ENCODE results near the gene PIH1D2. TPM values are rescaled to one million over a fixed set of nuclear protein-coding genes. Genes with fewer than 3 reads are reported as not detected.

The PIH1D2 gene
- total and polyA plus RNA-seq, 2 donors (not counting 3 experiments of a cell fraction or from before 2014, with no cell fraction given), result 0.51 to 1.3 TPM

- no TSS peak for BruUV-seq (replicated peaks)
- Histone ChIP-seq H3K27ac (ENCODE audit: insufficient read depth, low read depth, low read length) (no peak overlapping the region), H3K4me2 (ENCODE audit: insufficient read depth, low read length) (no peak overlapping the region), H3K9me1 (replicated peaks; ENCODE audit: control insufficient read depth, extremely low read depth, insufficient read depth, low read length) (no peaks in the 10 kb centered on the region), H3K27me3 (ENCODE audit: control insufficient read depth in 2 of 2, insufficient read depth in 2 of 2, low read length in 2 of 2) (no peaks in the 10 kb centered on the region), H3K4me3 (replicated peaks in 1 of 3; ENCODE audit: insufficient read depth in 1 of 3, low read depth in 1 of 3, low read length in 3 of 3) (no peak overlapping the region), H3K9ac (replicated peaks; ENCODE audit: extremely low read depth, insufficient read depth, low read length) (no peak overlapping the region), H4K20me1 (replicated peaks; ENCODE audit: control insufficient read depth, extremely low read depth, insufficient read depth, low read length) (no peaks in the 10 kb centered on the region), H3K4me1 (ENCODE audit: control insufficient read depth, extremely low read depth, insufficient read depth, low read length) (peaks cover 11% of the 10 kb centered on the region), H3K9me3 (replicated peaks; ENCODE audit: control insufficient read depth, insufficient read depth, low read length) (no peaks in the 10 kb centered on the region), H3K36me3 (ENCODE audit: control insufficient read depth in 2 of 2, extremely low read depth in 1 of 2, insufficient read depth in 2 of 2, low read length in 2 of 2) (peaks cover 6 to 7% of the 10 kb centered on the region in 2 experiments), H3K79me2 (ENCODE audit: control insufficient read depth, insufficient read depth, low read length) (peaks cover 9% of the 10 kb centered on the region), H2AFZ (ENCODE audit: low read depth, low read length) (no peak overlapping the region)
- dilution Hi-C loops (cut with MboI; ENCODE audit: extremely low pct_ligation_motif_present, low sequenced_read_pairs) (no loop called here), intact Hi-C loops (cut with micrococcal nuclease) (no loop called here)
- CTCF ChIA-PET, result interaction anchor here (0.6 to 1.9 kb wide), 6 partner anchors 41 to 96 kb away, joined by 3 to 5 read pairs (median 4); no protein-coding TSS in a partner anchor
- FAIRE-seq (no peak), DNase-seq (ENCODE audit: low read depth, low spot score) (no peak)
- no peak for TF ChIP-seq JUN (IDR thresholded peaks at IDR 0.05; ENCODE audit: borderline replicate concordance, insufficient read depth, insufficient read length, low read depth)
- no peak for TF ChIP-seq EZH2 (IDR thresholded peaks at IDR 0.05; ENCODE audit: borderline replicate concordance, low read depth, low read length, severe bottlenecking)
- no peak for TF ChIP-seq POLR2A (IDR thresholded peaks at IDR 0.05; ENCODE audit: low read depth, low read length)
- POLR2A ChIA-PET, result no interaction called here
These were observed 50.7 kb downstream of the PIH1D2 start for GRCh38 chr11:112023104-112023503.

GRCh38 chr11:112019066-112019465 is 54.8 kb downstream of the PIH1D2 start:
- DNase-seq (ENCODE audit: low read depth, low spot score) (no peak), FAIRE-seq (no peak)
- Histone ChIP-seq H3K9me3 (replicated peaks; ENCODE audit: control insufficient read depth, insufficient read depth, low read length) (no peaks in the 10 kb centered on the region), H3K79me2 (ENCODE audit: control insufficient read depth, insufficient read depth, low read length) (no peaks in the 10 kb centered on the region), H3K27ac (ENCODE audit: insufficient read depth, low read depth, low read length) (no peak overlapping the region), H3K4me3 (replicated peaks in 1 of 3; ENCODE audit: insufficient read depth in 1 of 3, low read depth in 1 of 3, low read length in 3 of 3) (no peak overlapping the region), H4K20me1 (replicated peaks; ENCODE audit: control insufficient read depth, extremely low read depth, insufficient read depth, low read length) (no peaks in the 10 kb centered on the region), H3K27me3 (ENCODE audit: control insufficient read depth in 2 of 2, insufficient read depth in 2 of 2, low read length in 2 of 2) (no peaks in the 10 kb centered on the region), H3K4me2 (ENCODE audit: insufficient read depth, low read length) (no peak overlapping the region), H3K4me1 (ENCODE audit: control insufficient read depth, extremely low read depth, insufficient read depth, low read length) (peaks cover 9% of the 10 kb centered on the region), H3K9me1 (replicated peaks; ENCODE audit: control insufficient read depth, extremely low read depth, insufficient read depth, low read length) (no peaks in the 10 kb centered on the region), H3K36me3 (ENCODE audit: control insufficient read depth in 2 of 2, extremely low read depth in 1 of 2, insufficient read depth in 2 of 2, low read length in 2 of 2) (peaks cover 6 to 9% of the 10 kb centered on the region in 2 experiments), H3K9ac (replicated peaks; ENCODE audit: extremely low read depth, insufficient read depth, low read length) (no peak overlapping the region), H2AFZ (ENCODE audit: low read depth, low read length) (no peak overlapping the region)
- CTCF ChIA-PET, result no interaction called here
- no TSS peak for BruUV-seq (replicated peaks)
- intact Hi-C loops (cut with micrococcal nuclease) (no loop called here), dilution Hi-C loops (cut with MboI; ENCODE audit: extremely low pct_ligation_motif_present, low sequenced_read_pairs) (no loop called here)
- TF ChIP-seq POLR2A (IDR thresholded peaks at IDR 0.05; ENCODE audit: low read depth, low read length), result no peak
- TF ChIP-seq CTCF (IDR thresholded peaks at IDR 0.05; ENCODE audit: extremely low read depth in 1 of 2, insufficient read depth in 1 of 2, low read depth in 1 of 2, low read length in 2 of 2), result no peak
- POLR2A ChIA-PET, result no interaction called here

Small RNA genes within 50 kb of the gene (small RNA-seq; reads per million reads assigned to genes)
- not detected for gene AP000907.3 (ENCODE audit: insufficient read depth, insufficient read length, low read depth, low replicate concordance)
- not detected for gene RNU6-893P (ENCODE audit: insufficient read depth, insufficient read length, low read depth, low replicate concordance)

Other genes starting within 250 kb of the PIH1D2 start
- 29.1 and 33.5 TPM in 2 replicates for gene ALG9, start 202.4 kb downstream of the PIH1D2 start, total RNA-seq
- 29.4 TPM in 2 replicates for gene ALG9, start 202.4 kb downstream of the PIH1D2 start, polyA plus RNA-seq
- gene FDXACB1, start 194.9 kb downstream of the PIH1D2 start, total RNA-seq, result 1.4 and 3.3 TPM in 2 replicates
- gene FDXACB1, start 194.9 kb downstream of the PIH1D2 start, polyA plus RNA-seq, result 1.1 and 1.3 TPM in 2 replicates
- 7.4 TPM in 2 replicates for gene CFAP68, start 194.5 kb downstream of the PIH1D2 start, total RNA-seq
- 9.0 and 10.6 TPM in 2 replicates for gene CFAP68, start 194.5 kb downstream of the PIH1D2 start, polyA plus RNA-seq
- not detected in 2 replicates for gene CRYAB, start 162.2 kb downstream of the PIH1D2 start, total RNA-seq
- gene CRYAB, start 162.2 kb downstream of the PIH1D2 start, polyA plus RNA-seq, result 0.32 and 0.48 TPM in 2 replicates
- not detected in 2 replicates for gene HSPB2, start 161.3 kb downstream of the PIH1D2 start, total RNA-seq
- gene HSPB2, start 161.3 kb downstream of the PIH1D2 start, polyA plus RNA-seq, result not detected in 2 replicates
- gene C11orf52, start 155.1 kb downstream of the PIH1D2 start, total RNA-seq, result 0.31 and 0.99 TPM in 2 replicates
- 0.76 and 1.2 TPM in 2 replicates for gene C11orf52, start 155.1 kb downstream of the PIH1D2 start, polyA plus RNA-seq
- gene DIXDC1, start 136.7 kb downstream of the PIH1D2 start, total RNA-seq, result 18.6 and 20.0 TPM in 2 replicates
- gene DIXDC1, start 136.7 kb downstream of the PIH1D2 start, polyA plus RNA-seq, result 6.4 and 8.0 TPM in 2 replicates
- gene DLAT, start 48.6 kb downstream of the PIH1D2 start, total RNA-seq, result 40.1 and 41.3 TPM in 2 replicates
- 10.5 and 13.3 TPM in 2 replicates for gene DLAT, start 48.6 kb downstream of the PIH1D2 start, polyA plus RNA-seq
- 16.7 and 18.5 TPM in 2 replicates for gene NKAPD1, start 282 bp upstream of the PIH1D2 start, total RNA-seq
- gene NKAPD1, start 282 bp upstream of the PIH1D2 start, polyA plus RNA-seq, result 5.2 and 7.2 TPM in 2 replicates
- 64.1 and 77.0 TPM in 2 replicates for gene TIMM8B, start 12.7 kb upstream of the PIH1D2 start, total RNA-seq
- gene TIMM8B, start 12.7 kb upstream of the PIH1D2 start, polyA plus RNA-seq, result 110 and 120 TPM in 2 replicates
- 72.3 and 79.0 TPM in 2 replicates for gene SDHD, start 12.9 kb upstream of the PIH1D2 start, total RNA-seq
- gene SDHD, start 12.9 kb upstream of the PIH1D2 start, polyA plus RNA-seq, result 169 and 190 TPM in 2 replicates
- gene IL18, start 90.1 kb upstream of the PIH1D2 start, total RNA-seq, result 1.5 and 1.6 TPM in 2 replicates
- 0.29 and 0.73 TPM in 2 replicates for gene IL18, start 90.1 kb upstream of the PIH1D2 start, polyA plus RNA-seq
- gene TEX12, start 93.4 kb upstream of the PIH1D2 start, total RNA-seq, result 0.46 TPM in 1 of 2 replicates, not detected in the other
- gene TEX12, start 93.4 kb upstream of the PIH1D2 start, polyA plus RNA-seq, result not detected in 2 replicates
- 1.4 and 1.9 TPM in 2 replicates for gene BCO2, start 101.5 kb upstream of the PIH1D2 start, total RNA-seq
- gene BCO2, start 101.5 kb upstream of the PIH1D2 start, polyA plus RNA-seq, result 0.58 and 0.60 TPM in 2 replicates
- 41.9 and 45.7 TPM in 2 replicates for gene PTS, start 152.4 kb upstream of the PIH1D2 start, total RNA-seq
- gene PTS, start 152.4 kb upstream of the PIH1D2 start, polyA plus RNA-seq, result 19.8 and 29.1 TPM in 2 replicates
- not detected in 2 replicates for gene PLET1, start 186.8 kb upstream of the PIH1D2 start, total RNA-seq
- gene PLET1, start 186.8 kb upstream of the PIH1D2 start, polyA plus RNA-seq, result not detected in 2 replicates

All from endothelial cell of umbilical vein (primary cell).